BLaER1 treated with 17β-estradiol and CSF1 and Interleukin-3, amounts not matched to agents 10 nM and 100 nM (cell line): Measurements from ENCODE around the gene VEGFB.
A peak's percentile ranks its signal among the peaks of the same experiment; 100 is the strongest.

ENCODE experiments used
- H3K27ac ChIP-seq, 11 experiments: shearing (Covaris generic); formaldehyde crosslinking; 2 replicates each; pipeline ENCODE4 v1.8.1; 2022
- H3K27me3 ChIP-seq, 11 experiments: shearing (Covaris generic); formaldehyde crosslinking; 2 replicates each; pipeline ENCODE4 v1.8.1; 2022
- H3K36me3 ChIP-seq, 11 experiments: shearing (Covaris generic); formaldehyde crosslinking; 2 replicates each; pipeline ENCODE4 v1.8.1; 2022
- H3K4me1 ChIP-seq, 10 experiments: shearing (Covaris generic); formaldehyde crosslinking; 2 replicates each; pipeline ENCODE4 v1.8.1; 2022
- H3K4me2 ChIP-seq, 11 experiments: shearing (Covaris generic); formaldehyde crosslinking; 2 replicates each; pipeline ENCODE4 v1.8.1; 2022
- H3K4me3 ChIP-seq, 10 experiments: shearing (Covaris generic); formaldehyde crosslinking; 2 replicates each; pipeline ENCODE4 v1.8.1; 2022
- H3K9ac ChIP-seq, 11 experiments: shearing (Covaris generic); formaldehyde crosslinking; 2 replicates each; pipeline ENCODE4 v1.8.1; 2022
- H3K9me3 ChIP-seq, 11 experiments: shearing (Covaris generic); formaldehyde crosslinking; replicated peaks in 1 of 11; 2 replicates each; pipeline ENCODE4 v1.8.1; 2022
- H4K20me1 ChIP-seq, 11 experiments: shearing (Covaris generic); formaldehyde crosslinking; 2 replicates each; pipeline ENCODE4 v1.8.1; 2022
- Cebpa-rat ChIP-seq, 11 experiments: shearing (Covaris generic); IDR thresholded peaks; 2 replicates each; pipeline ENCODE4 v1.8.1; 2022

Gene VEGFB

DNA sequence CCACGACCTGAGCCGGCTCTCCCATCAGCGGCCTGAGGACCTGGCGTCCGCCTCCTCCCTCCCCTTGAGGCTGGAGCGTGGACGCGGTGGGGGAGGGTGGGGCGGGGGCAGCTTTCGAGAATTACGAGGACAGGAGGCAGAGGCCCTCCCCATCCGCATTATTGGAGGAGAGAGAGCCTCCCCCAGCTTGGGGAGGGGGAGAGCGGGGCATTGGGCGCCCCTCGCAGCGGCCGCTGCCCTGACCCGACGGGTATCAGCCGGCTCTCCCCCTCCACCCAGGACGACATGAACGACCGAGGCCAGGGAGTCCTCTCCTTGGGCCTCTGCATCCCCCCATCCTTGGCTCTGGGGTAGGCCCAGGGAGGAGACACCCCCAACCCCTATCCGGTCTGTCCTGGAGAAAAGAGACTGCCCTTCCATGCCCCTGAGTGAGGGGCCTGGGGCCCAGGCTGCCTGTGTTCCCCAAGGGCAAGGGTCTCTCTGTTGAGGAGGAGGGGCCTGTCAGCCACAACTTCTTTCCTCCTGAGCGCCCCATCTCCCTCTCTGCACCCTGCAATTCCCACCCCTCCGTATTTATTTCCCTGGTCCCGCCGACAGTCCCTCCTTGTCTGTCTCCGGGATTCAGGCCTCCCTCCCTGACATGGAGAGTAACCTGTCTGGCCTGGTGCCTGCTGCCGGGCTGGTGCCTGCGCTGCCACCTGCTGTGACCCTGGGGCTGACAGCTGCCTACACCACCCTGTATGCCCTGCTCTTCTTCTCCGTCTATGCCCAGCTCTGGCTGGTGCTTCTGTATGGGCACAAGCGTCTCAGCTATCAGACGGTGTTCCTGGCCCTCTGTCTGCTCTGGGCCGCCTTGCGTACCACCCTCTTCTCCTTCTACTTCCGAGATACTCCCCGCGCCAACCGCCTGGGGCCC lies 51.8 kb downstream of the VEGFB start:
- peaks cover 25 to 31% (median 26%) of the 10 kb centered on the region in 10 experiments for H3K4me1 ChIP-seq
- peak overlapping the region; percentile 61 to 90 (median 80) for H3K4me3 ChIP-seq
- peaks cover 0 to 20% (median 10%) of the 10 kb centered on the region in 11 experiments; a peak in 12 of 22 replicates for H3K36me3 ChIP-seq
- peaks cover 21 to 25% (median 21%) of the 10 kb centered on the region in 11 experiments for H3K27me3 ChIP-seq
- peak overlapping the region in 10 of 11 experiments; percentile 43 to 94 (median 84); a peak in 18 of 22 replicates for H3K27ac ChIP-seq
- peak overlapping the region; percentile 94 to 100 (median 97) for H3K4me2 ChIP-seq
- H3K9ac ChIP-seq: peak overlapping the region; percentile 80 to 92 (median 88)
- no peak for TF ChIP-seq Cebpa-rat (IDR thresholded peaks at IDR 0.05)
- peaks cover 0 to 34% (median 19%) of the 10 kb centered on the region in 11 experiments; a peak in 14 of 22 replicates for H4K20me1 ChIP-seq
- no peaks in the 10 kb centered on the region for H3K9me3 ChIP-seq

DNA sequence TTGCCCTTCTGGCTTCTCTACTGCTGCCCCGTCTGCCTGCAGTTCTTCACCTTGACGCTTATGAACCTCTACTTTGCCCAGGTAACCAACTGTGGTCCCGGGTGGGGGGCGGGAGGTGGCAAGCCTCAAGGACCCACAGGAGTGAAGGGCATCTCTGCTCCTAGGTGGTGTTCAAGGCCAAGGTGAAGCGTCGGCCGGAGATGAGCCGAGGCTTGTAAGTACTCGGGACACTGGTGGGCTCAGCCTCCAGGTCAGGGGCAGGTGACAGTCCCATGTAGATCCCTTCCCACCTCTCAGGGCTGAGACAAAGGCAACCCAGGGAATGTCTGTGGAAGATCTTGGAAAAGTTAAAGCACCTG lies 52.4 kb downstream of the VEGFB start:
- H3K36me3 ChIP-seq: peaks cover 0 to 15% (median 9%) of the 10 kb centered on the region in 11 experiments; a peak in 12 of 22 replicates
- H3K27me3 ChIP-seq: peaks cover 27 to 32% (median 28%) of the 10 kb centered on the region in 11 experiments
- peak overlapping the region in 3 of 11 experiments; percentile 13 to 89 (median 15); a peak in 6 of 22 replicates for H3K9ac ChIP-seq
- H3K9me3 ChIP-seq: no peaks in the 10 kb centered on the region
- TF ChIP-seq Cebpa-rat (IDR thresholded peaks at IDR 0.05): no peak
- no peak overlapping the region for H3K27ac ChIP-seq
- H3K4me3 ChIP-seq: no peak overlapping the region
- H3K4me2 ChIP-seq: peak overlapping the region; percentile 94 to 100 (median 97)
- H4K20me1 ChIP-seq: peaks cover 0 to 40% (median 26%) of the 10 kb centered on the region in 11 experiments; a peak in 16 of 22 replicates
- H3K4me1 ChIP-seq: peaks cover 27 to 37% (median 29%) of the 10 kb centered on the region in 10 experiments

DNA sequence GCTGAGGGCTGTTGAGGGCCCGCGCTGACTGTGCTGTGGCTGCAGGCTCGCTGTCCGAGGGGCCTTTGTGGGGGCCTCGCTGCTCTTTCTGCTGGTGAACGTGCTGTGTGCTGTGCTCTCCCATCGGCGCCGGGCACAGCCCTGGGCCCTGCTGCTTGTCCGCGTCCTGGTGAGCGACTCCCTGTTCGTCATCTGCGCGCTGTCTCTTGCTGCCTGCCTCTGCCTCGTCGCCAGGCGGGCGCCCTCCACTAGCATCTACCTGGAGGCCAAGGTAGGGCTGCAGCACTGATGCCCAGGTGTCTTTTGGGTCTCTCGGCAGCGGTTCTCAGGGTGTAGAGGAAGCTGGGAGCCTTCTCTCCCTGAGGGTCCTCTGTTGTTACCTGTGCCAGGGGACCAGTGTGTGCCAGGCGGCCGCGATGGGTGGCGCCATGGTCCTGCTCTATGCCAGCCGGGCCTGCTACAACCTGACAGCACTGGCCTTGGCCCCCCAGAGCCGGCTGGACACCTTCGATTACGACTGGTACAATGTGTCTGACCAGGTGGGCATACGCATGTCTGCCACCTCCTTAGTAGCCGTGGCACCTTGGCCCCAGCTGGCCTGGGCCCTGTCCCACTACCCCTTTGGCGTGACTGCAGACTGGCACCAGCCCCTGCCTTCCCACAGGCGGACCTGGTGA lies 53.4 kb downstream of the VEGFB start:
- peaks cover 35 to 44% (median 38%) of the 10 kb centered on the region in 10 experiments for H3K4me1 ChIP-seq
- H3K9ac ChIP-seq: peak overlapping the region in 1 of 11 experiments; percentile 15; a peak in 1 of 22 replicates
- H3K4me3 ChIP-seq: no peak overlapping the region
- no peak overlapping the region for H3K27ac ChIP-seq
- H3K4me2 ChIP-seq: no peak overlapping the region
- no peak for TF ChIP-seq Cebpa-rat (IDR thresholded peaks at IDR 0.05)
- no peaks in the 10 kb centered on the region for H3K9me3 ChIP-seq
- H3K27me3 ChIP-seq: peaks cover 37 to 42% (median 38%) of the 10 kb centered on the region in 11 experiments
- H3K36me3 ChIP-seq: 0 out of 22 replicates have a peak, but pooled peaks cover 0 to 5% (median 0%) of the 10 kb centered on the region in 11 experiments
- peaks cover 0 to 50% (median 36%) of the 10 kb centered on the region in 11 experiments; a peak in 17 of 22 replicates for H4K20me1 ChIP-seq

DNA sequence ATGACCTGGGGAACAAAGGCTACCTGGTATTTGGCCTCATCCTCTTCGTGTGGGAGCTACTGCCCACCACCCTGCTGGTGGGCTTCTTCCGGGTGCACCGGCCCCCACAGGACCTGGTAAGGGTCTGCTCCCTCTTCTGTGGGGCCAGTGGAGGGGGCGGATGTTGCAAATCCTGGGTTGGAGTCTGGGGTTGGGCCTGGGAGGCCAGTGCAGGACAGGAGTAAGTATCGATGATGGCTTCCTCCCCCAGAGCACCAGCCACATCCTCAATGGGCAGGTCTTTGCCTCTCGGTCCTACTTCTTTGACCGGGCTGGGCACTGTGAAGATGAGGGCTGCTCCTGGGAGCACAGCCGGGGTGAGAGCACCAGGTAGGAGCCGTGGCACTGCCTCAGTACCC lies 54.0 kb downstream of the VEGFB start:
- H3K9me3 ChIP-seq: no peaks in the 10 kb centered on the region
- peaks cover 0 to 56% (median 41%) of the 10 kb centered on the region in 11 experiments; a peak in 17 of 22 replicates for H4K20me1 ChIP-seq
- no peak overlapping the region for H3K27ac ChIP-seq
- H3K4me2 ChIP-seq: no peak overlapping the region
- H3K27me3 ChIP-seq: peaks cover 43 to 48% (median 43%) of the 10 kb centered on the region in 11 experiments
- TF ChIP-seq Cebpa-rat (IDR thresholded peaks at IDR 0.05): no peak
- H3K36me3 ChIP-seq: no peaks in the 10 kb centered on the region
- H3K4me1 ChIP-seq: peaks cover 31 to 40% (median 34%) of the 10 kb centered on the region in 10 experiments
- H3K4me3 ChIP-seq: no peak overlapping the region
- no peak overlapping the region for H3K9ac ChIP-seq
